Stimulated activated CD4-positive, alpha-beta T cell treated with anti-CD3 and anti-CD28 coated beads, Interleukin-2, amount 100 ng/mL, for 24 hours (primary cell): ENCODE data around the gene ATP13A4.

Experiments used
- DNase-seq, 2 donors: peaks; one replicate each; pipeline ENCODE4 v3.0.0-alpha.2; 2020

ATP13A4 gene

GRCh38 chr3:193489949-193490348 lies 64.7 kb downstream of the ATP13A4 start:
- DNase-seq = no peak

- DNase-seq = no peak
These were observed 66.0 kb downstream of the ATP13A4 start for GRCh38 chr3:193488741-193489140.

- no peak for DNase-seq
These were observed 70.6 kb downstream of the ATP13A4 start for GRCh38 chr3:193483988-193484539.

DNA sequence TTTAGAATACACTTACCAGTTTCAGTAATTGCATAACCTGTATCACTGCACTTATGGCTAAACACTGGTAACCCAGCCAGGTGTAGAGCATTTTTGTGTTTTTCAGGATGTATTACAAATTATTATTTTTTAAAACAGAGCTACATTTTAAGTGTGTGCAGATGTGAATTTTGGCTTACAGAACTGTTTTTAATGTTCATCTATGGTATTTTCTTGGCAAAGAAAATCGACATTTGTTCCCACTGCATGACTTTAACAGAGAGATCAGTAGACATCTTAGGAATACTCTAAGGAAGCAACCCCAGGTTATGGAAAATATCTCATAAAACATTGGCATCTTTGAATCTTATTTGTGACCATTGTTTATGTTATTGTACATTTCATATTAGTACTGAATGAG lies 73.3 kb downstream of the ATP13A4 start:
- no peak for DNase-seq

DNA sequence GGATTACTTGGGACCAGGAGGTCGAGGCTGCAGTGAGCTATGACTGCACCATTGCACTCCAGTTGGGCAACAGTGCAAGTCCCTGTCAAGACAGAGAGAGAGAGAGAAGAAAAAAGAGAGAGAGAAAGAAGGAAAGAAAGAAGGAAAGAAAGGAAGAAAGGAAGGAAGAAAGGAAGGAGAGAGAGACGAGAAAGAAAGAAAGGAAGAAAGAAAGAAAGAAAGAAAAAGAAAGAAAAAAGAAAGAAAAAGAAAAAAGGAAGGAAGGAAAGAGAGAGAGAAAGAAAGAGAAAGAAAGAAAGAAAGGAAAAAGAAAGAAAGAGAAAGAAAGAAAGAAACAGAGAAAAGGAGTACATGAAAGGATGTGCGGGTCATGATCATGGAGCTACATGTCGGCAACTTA lies 80.2 kb downstream of the ATP13A4 start:
- no peak for DNase-seq

- DNase-seq = no peak
These were observed 84.0 kb downstream of the ATP13A4 start for GRCh38 chr3:193470710-193471109.

- no peak for DNase-seq
These were observed 88.6 kb downstream of the ATP13A4 start for GRCh38 chr3:193465992-193466608.

DNA sequence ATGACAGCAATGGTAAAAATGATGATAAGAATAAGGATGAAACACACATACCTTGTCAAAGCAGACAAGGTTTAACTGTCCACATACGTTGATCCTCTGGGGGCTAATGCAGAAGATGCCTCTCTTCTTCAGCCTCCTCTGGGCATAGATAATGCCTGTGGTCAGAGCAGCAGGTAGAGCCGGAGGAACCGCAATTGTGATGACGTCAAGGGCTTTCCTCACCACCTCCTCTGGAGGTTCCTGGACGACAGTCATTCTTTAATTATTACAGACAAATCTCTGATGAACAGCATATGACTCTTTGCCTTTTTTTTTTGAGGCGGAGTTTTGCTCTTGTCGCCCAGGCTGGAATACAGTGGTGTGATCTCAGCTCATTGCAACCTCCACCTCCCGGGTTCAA lies 89.8 kb downstream of the ATP13A4 start:
- no peak for DNase-seq

GRCh38 chr3:193457526-193457925 lies 97.2 kb downstream of the ATP13A4 start:
- DNase-seq = no peak

DNA sequence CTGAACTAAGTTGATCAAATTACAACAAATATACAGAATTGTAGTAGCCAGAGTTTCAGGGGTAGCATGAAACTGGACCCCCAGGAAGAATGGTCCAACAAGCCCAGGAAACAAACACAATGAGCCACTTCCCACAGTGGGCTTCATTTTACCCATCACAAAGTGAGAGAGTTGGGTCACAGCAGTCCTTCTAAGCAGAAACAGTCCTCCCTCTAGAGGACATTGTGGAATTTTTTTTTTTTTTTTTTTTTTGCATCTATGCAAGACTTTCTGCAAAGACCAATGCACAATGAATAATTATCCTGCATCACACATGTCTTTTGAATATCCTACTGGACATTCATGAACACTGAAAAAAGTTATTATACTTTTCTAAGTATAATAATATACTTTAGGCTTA lies 102.4 kb downstream of the ATP13A4 start:
- DNase-seq = no peak

GRCh38 chr3:193451902-193452301 lies 102.8 kb downstream of the ATP13A4 start:
- no peak for DNase-seq

- no peak for DNase-seq
These were observed 107.6 kb downstream of the ATP13A4 start for GRCh38 chr3:193446965-193447602.

- DNase-seq = no peak
These were observed 115.3 kb downstream of the ATP13A4 start for GRCh38 chr3:193439423-193439822.

DNA sequence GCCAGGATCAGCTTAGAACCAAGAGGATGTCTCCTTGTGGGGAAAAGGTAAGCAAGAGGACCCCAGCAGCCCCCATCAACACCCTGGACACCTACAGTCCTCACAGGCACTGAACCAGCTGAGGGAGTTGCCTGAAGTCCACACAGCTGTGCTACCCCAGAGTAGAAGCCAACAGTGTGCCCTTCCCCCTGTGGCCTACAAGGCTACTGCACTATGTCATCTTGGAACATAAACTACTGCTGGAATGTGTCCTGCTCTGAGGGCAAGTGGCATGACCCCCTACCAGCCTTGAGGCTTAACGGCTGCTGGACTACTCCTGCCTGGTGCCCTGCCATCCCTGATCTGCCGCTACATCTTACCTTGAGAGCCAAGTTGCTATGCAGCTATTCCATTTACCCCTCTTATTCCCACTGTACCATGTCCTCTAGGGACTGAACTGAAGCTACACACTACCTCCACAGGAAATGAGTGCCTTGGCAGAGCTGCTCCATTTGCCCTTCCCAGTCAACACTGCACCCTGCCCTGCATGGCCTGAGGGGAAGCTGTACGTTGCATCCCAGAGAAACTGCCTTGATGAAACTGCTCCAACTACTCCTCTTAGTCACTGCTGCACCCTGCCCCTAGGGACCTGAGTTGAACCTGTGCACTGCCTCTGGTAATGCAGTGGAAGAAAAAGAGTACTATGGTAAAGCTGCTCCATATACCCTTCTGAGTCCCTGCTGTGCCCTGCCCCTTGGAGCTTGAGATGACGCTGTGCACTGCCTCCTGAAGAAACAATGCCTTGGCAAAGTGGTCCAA lies 135.9 kb downstream of the ATP13A4 start:
- no peak for DNase-seq

- DNase-seq = no peak
These were observed 138.1 kb downstream of the ATP13A4 start for GRCh38 chr3:193416629-193417028.

DNA sequence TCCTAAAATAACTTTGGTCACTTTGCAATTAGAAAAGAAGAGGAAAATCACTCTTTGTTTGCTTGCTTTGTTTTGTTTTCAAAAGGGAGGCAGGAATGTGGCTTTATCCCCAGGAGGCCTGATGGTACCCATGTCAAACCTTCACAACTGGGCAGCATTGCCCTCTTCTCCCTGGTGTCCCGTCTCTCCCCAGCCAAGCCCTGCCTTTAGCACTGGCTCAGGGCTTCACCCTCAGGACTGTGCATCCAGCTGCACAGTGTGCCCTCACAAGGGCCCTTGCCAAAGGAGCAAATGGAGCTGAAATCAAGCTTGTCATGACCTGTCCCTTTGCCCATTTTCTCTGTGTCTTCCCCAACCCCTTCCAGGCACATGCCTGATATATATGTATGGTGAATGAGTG lies 147.0 kb downstream of the ATP13A4 start:
- DNase-seq = no peak

GRCh38 chr3:193407112-193407511 lies 147.6 kb downstream of the ATP13A4 start:
- no peak for DNase-seq

DNA sequence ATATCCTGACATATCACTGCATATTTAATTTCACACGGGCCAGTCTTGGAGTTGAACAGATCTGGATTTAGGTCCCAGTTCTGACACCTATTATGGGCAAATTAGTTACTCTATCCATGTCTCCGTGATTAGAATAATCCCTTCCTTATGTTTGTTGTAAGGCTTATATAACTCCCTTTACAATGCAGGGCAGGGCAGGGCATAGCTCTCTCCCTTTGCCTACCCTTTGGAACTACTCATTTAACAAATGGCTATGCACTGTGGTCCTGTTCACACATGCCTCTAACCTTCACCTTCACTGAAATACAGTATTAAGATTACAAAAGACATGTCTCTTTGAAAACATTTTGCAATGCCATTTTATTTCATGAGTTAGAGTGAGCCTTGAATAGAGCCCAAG lies 151.4 kb downstream of the ATP13A4 start:
- no peak for DNase-seq

DNA sequence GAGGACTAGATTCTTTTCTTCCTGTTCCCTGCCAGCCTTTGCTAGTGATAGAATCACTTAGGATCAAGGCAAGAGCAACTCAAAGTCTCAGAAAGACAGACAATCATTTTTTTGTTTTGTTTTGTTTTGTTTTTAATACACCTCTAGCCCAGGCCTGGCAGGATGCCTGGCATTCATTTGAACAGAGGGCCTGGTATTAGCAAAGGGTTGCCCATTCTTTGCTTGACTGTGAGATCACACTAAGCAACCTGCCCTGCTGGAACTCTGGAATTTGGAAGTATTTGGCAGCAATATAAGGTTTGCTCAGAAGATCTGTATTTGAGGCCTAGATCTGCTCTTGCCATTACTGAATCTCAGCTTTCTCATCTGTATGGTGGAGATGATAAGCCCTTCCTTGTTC lies 154.4 kb downstream of the ATP13A4 start:
- DNase-seq = no peak

DNA sequence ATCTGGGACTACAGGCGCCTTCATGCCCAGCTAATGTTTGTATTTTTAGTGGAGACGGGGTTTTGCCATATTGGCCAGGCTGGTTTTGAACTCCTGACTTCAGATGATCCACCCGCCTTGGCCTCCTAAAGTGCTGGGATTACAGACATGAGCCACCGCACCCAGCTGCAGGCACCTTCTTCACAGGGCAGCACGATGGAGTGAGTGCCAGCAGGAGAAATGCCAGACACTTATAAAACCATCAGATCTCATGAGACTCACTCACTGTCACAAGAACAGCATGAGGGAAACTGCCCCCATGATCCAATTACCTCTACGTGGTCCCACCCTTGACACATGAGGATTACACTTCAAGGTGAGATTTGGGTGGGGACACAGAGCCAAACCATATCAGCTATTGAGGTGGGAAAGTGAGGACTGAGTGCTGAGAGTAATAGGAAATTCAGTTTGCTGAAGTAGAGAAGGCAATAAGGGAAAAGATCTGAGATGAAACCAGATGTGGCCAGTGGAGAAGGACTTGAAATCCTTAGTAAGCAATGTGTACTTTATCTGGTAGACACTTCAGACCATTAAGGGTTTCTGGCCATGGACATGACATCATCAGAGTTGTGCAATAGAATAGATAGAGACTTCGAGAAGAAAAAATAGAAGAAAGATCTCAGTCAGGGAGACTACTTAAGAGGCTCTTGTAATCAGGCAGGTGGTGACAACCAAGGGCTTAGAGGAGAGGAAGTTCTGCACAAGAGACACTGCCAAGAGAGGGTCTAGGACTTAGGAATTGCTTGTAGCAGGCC lies 158.0 kb downstream of the ATP13A4 start:
- no peak for DNase-seq

GRCh38 chr3:193391902-193392301 lies 162.8 kb downstream of the ATP13A4 start:
- DNase-seq = no peak

DNA sequence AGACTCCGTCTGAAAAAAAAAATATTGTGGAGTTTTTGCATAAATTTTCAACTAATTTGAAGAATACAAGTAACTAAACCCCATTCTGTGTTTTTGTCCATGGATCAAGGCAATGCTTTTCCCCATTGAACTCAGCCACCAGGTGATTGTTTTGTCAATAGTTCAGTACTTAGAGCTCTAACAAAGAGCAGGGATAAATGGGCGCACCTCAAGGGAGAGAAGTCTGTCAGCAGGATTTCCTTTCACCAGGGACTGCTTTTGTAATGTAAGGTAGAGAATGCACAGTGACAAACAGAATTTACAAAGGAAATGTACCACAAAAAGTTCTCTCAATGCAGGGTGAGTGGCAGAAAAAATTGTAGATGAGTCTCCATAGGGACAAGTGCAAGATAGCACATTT lies 165.4 kb downstream of the ATP13A4 start:
- DNase-seq = no peak

DNA sequence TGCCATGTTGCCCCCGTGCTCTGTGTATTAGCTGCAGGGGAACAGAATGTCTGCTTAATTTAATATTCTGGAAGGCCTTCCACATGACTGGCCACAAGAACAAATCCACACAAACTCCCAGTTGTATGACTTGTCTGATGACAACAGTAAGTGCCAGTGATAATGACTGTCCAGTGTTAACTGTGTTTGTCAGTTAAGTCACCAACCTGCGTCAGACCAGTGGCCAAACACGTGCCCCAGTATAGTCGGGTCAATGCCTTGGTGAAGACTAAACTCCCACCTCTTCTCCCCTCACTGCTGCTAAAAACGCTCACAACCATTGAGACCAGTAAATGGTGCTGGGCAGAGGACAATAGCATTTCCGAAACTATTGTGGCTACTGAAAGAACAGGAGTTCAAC lies 166.3 kb downstream of the ATP13A4 start:
- no peak for DNase-seq
